Cardiac muscle cell (in vitro differentiated cells and primary cell): ENCODE data around the gene AK5. TPM values are rescaled to one million over a fixed set of nuclear protein-coding genes. Genes with fewer than 3 reads are reported as not detected.
"Not testable (repeated sequence)": the region's sequence is repeated elsewhere in the genome, so short reads cannot be mapped to it uniquely, and the experiment has no call there.

Experiments used
- DNase-seq, 2 donors: peaks; one replicate each; pipeline versions ENCODE4 v3.0.0 to v3.0.0-alpha.2; 2010 to 2017; ENCODE audit warnings: low read depth in 1 of 2, low spot score in 1 of 2
- H3K27ac ChIP-seq: fragments of 200-600 bp; sonication (generic); 2 replicates; pipeline ENCODE4 v1.5.1; 2016
- H3K27me3 ChIP-seq: fragments of 200-600 bp; sonication (generic); 2 replicates; pipeline ENCODE4 v1.6.0; 2016; ENCODE audit warnings: control low read depth
- H3K36me3 ChIP-seq: fragments of 200-600 bp; sonication (generic); 2 replicates; pipeline ENCODE4 v1.5.1; 2016; ENCODE audit warnings: control low read depth
- H3K4me1 ChIP-seq: fragments of 200-600 bp; sonication (generic); 2 replicates; pipeline ENCODE4 v1.8.1; 2017; ENCODE audit warnings: low read depth, mild to moderate bottlenecking, mixed run types
- H3K4me3 ChIP-seq: fragments of 200-600 bp; sonication (generic); 2 replicates; pipeline ENCODE4 v1.5.1; 2016; ENCODE audit warnings: mild to moderate bottlenecking
- H3K9me3 ChIP-seq: fragments of 200-600 bp; sonication (generic); 2 replicates; pipeline ENCODE4 v1.5.1; 2017; ENCODE audit warnings: low read depth, mild to moderate bottlenecking, control low read depth
- CTCF ChIP-seq: IDR thresholded peaks from 2 replicates; pipeline ENCODE4 v1.5.1; 2012; ENCODE audit warnings: low read depth, mild to moderate bottlenecking, low read length
- polyA plus RNA-seq: library from polyadenylated mRNA; unstranded; fragments of >200 nt; fragmentation: Nextera tagmentation; extraction: Ambion mirVana; gene quantifications from 2 replicates; pipeline ENCODE4 v1.2.1, GENCODE V29; 2016
- total RNA-seq: library from RNA; depleted of rRNA; stranded (reverse); fragments of >200 nt; gene quantifications from 2 replicates; pipeline ENCODE4 v1.2.3, GENCODE V29; 2016

AK5 gene
- total and polyA plus RNA-seq, 2 experiments from 2014 or later = 0.69 to 0.97 TPM

- Histone ChIP-seq H3K27ac (no peak overlapping the region), H3K27me3 (no peaks in the 10 kb centered on the region), H3K4me1 (no peaks in the 10 kb centered on the region), H3K9me3 (no peaks in the 10 kb centered on the region), H3K36me3 (no peaks in the 10 kb centered on the region), H3K4me3 (no peak overlapping the region)
- TF ChIP-seq CTCF = no peak
- DNase-seq = no peak
Observed at GRCh38 chr1:77405186-77405585, 123.4 kb downstream of the AK5 start.

- DNase-seq = peak in 1 of 2 donors; percentile 18
- H3K27ac ChIP-seq = no peak overlapping the region
- no peaks in the 10 kb centered on the region for H3K27me3 ChIP-seq
- no peaks in the 10 kb centered on the region for H3K4me1 ChIP-seq
- H3K4me3 ChIP-seq = no peak overlapping the region
- no peak for TF ChIP-seq CTCF
- H3K36me3 ChIP-seq = no peaks in the 10 kb centered on the region
- H3K9me3 ChIP-seq = no peaks in the 10 kb centered on the region
Observed at GRCh38 chr1:77406661-77407060, 124.8 kb downstream of the AK5 start.

- Histone ChIP-seq H3K4me3 (no peak overlapping the region), H3K9me3 (no peaks in the 10 kb centered on the region), H3K36me3 (no peaks in the 10 kb centered on the region), H3K4me1 (peaks cover 4% of the 10 kb centered on the region), H3K27ac (no peak overlapping the region), H3K27me3 (no peaks in the 10 kb centered on the region)
- TF ChIP-seq CTCF = no peak
- no peak for DNase-seq
Observed at GRCh38 chr1:77407738-77408375, 126.0 kb downstream of the AK5 start.

- DNase-seq, H3K27ac ChIP-seq, H3K36me3 ChIP-seq, H3K9me3 ChIP-seq, H3K27me3 ChIP-seq, H3K4me3 ChIP-seq: not testable (repeated sequence)
- peaks cover 15% of the 10 kb centered on the region for H3K4me1 ChIP-seq
Observed at GRCh38 chr1:77408933-77409332, 127.1 kb downstream of the AK5 start.

GRCh38 chr1:77412069-77412819 is 130.4 kb downstream of the AK5 start:
- Histone ChIP-seq H3K9me3 (no peaks in the 10 kb centered on the region), H3K27ac (no peak overlapping the region), H3K4me3 (no peak overlapping the region), H3K36me3 (no peaks in the 10 kb centered on the region), H3K27me3 (no peaks in the 10 kb centered on the region), H3K4me1 (peaks cover 18% of the 10 kb centered on the region)
- DNase-seq = peak in 1 of 2 donors; percentile 55
- no peak for TF ChIP-seq CTCF

- H3K4me1 ChIP-seq = peaks cover 18% of the 10 kb centered on the region
- no peak for DNase-seq
- H3K27ac ChIP-seq = peak overlapping the region; percentile 70
- no peaks in the 10 kb centered on the region for H3K27me3 ChIP-seq
- H3K36me3 ChIP-seq = no peaks in the 10 kb centered on the region
- no peak overlapping the region for H3K4me3 ChIP-seq
- no peak for TF ChIP-seq CTCF
- no peaks in the 10 kb centered on the region for H3K9me3 ChIP-seq
Observed at GRCh38 chr1:77412820-77413530, 131.2 kb downstream of the AK5 start.
